K562 (cell line): ENCODE results near the gene GBF1. TPM values are rescaled to one million over a fixed set of nuclear protein-coding genes. Genes with fewer than 3 reads are reported as not detected.

Experiments
- GTF2E2 ChIP-seq: fragments of 200-800 bp; sonication (Bioruptor generic); IDR thresholded peaks from 2 replicates; pipeline ENCODE4 v1.6.1; 2016; ENCODE audit warnings: missing genetic modification characterization, missing compliant biosample characterization
- HNRNPLL ChIP-seq: fragments of 200-400 bp; formaldehyde crosslinking; IDR thresholded peaks from 2 replicates; pipeline ENCODE4 v1.6.1; 2017; ENCODE audit warnings: low read length, low read depth, mild to moderate bottlenecking; ENCODE audit not compliant: poor library complexity, severe bottlenecking
- MAZ ChIP-seq, 2 experiments: fragments of 450-650 bp in 1 of 2; sonication (generic) in 1 of 2; formaldehyde crosslinking; IDR thresholded peaks in 1 of 2; conservative IDR thresholded peaks in 1 of 2; 2 replicates each; pipeline versions ENCODE4 v1.4.0 to v1.5.0; 2020; ENCODE audit warnings: mild to moderate bottlenecking in 1 of 2, missing genetic modification reagents in 1 of 2
- NR2C1 ChIP-seq, 2 experiments: fragments of 450-650 bp; IDR thresholded peaks; 2 replicates each; pipeline ENCODE4 v1.6.1; 2017; ENCODE audit warnings: mild to moderate bottlenecking in 2 of 2, antibody characterized with exemption in 1 of 2, inconsistent platforms in 1 of 2, missing compliant biosample characterization in 1 of 2, missing genetic modification characterization in 1 of 2
- RBM39 ChIP-seq: fragments of 200-400 bp; formaldehyde crosslinking; optimal IDR thresholded peaks from 2 replicates; pipeline ENCODE3; 2018; ENCODE audit warnings: low read depth, low read length
- TAL1 ChIP-seq: fragments of 450-650 bp; IDR thresholded peaks from 2 replicates; pipeline ENCODE4 v1.6.1; 2016; ENCODE audit warnings: mild to moderate bottlenecking
- USF2 ChIP-seq: sonication (generic); formaldehyde crosslinking; IDR thresholded peaks from 2 replicates; pipeline ENCODE4 v1.5.0; 2020; ENCODE audit warnings: missing genetic modification reagents
- ZFPM2 ChIP-seq: fragments of 250-450 bp; sonication (Bioruptor Pico); IDR thresholded peaks from 2 replicates; pipeline ENCODE4 v1.5.1; 2022; ENCODE audit warnings: mild to moderate bottlenecking
- ZNF407 ChIP-seq: fragments of 450-650 bp; IDR thresholded peaks from 2 replicates; pipeline ENCODE4 v1.6.1; 2016; ENCODE audit warnings: low read depth
- ZNF408 ChIP-seq: fragments of 250-450 bp; sonication (Bioruptor Pico); IDR thresholded peaks from 2 replicates; pipeline ENCODE4 v1.4.0; 2020; ENCODE audit warnings: low read depth, mild to moderate bottlenecking, moderate library complexity
- ZNF639 ChIP-seq, 2 experiments: fragments of 200-800 bp in 1 of 2; sonication (Bioruptor generic) in 1 of 2; sonication (generic) in 1 of 2; formaldehyde crosslinking in 1 of 2; IDR thresholded peaks in 1 of 2; conservative IDR thresholded peaks in 1 of 2; 2 replicates each; pipeline versions ENCODE4 v1.5.0 to v1.6.1; 2016 to 2020; ENCODE audit warnings: missing compliant biosample characterization in 1 of 2, missing genetic modification characterization in 1 of 2, missing genetic modification reagents in 1 of 2
- polyA plus RNA-seq, 8 experiments: library from polyadenylated mRNA; depleted of rRNA in 4 of 8; stranded (reverse) in 5 of 8; unstranded in 3 of 8; fragments of >200 nt; fragmentation: Nextera tagmentation in 2 of 8; fragmentation: Illumina TruSeq in 1 of 8; extraction: Ambion mirVana in 2 of 8; extraction: Trizol in 1 of 8; gene quantifications; 2 replicates each; pipeline versions ENCODE4 v1.2.1 to v1.2.3, GENCODE V29; 2011 to 2014; ENCODE audit warnings: inconsistent platforms in 1 of 8, missing spikeins in 1 of 8
- total RNA-seq, 7 experiments: library from RNA; depleted of rRNA in 6 of 7; stranded (reverse); fragments of >200 nt in 6 of 7; fragmentation: Illumina TruSeq in 2 of 7; extraction: Trizol in 2 of 7; gene quantifications; 2 replicates each; pipeline versions ENCODE4 v1.2.1 to v1.2.3, GENCODE V29; 2011 to 2021; ENCODE audit warnings: low replicate concordance in 1 of 7
- TF ChIP-seq, protein P1 (sequence below): sonication (generic); formaldehyde crosslinking; IDR thresholded peaks from 2 replicates; pipeline ENCODE4 v1.8.0; 2022; ENCODE audit warnings: mild to moderate bottlenecking, missing genetic modification reagents, borderline replicate concordance
- TF ChIP-seq, protein P2 (sequence below): fragments of 250-450 bp; sonication (Bioruptor Pico); IDR thresholded peaks from 2 replicates; pipeline ENCODE4 v1.6.1; 2021; ENCODE audit warnings: mild to moderate bottlenecking

The GBF1 gene
- total and polyA plus RNA-seq, 9 of the 15 experiments (the other 6 are each of a cell fraction or from before 2014, with no cell fraction given), result 0.69 to 28.0 (median 10.3) TPM

DNA sequence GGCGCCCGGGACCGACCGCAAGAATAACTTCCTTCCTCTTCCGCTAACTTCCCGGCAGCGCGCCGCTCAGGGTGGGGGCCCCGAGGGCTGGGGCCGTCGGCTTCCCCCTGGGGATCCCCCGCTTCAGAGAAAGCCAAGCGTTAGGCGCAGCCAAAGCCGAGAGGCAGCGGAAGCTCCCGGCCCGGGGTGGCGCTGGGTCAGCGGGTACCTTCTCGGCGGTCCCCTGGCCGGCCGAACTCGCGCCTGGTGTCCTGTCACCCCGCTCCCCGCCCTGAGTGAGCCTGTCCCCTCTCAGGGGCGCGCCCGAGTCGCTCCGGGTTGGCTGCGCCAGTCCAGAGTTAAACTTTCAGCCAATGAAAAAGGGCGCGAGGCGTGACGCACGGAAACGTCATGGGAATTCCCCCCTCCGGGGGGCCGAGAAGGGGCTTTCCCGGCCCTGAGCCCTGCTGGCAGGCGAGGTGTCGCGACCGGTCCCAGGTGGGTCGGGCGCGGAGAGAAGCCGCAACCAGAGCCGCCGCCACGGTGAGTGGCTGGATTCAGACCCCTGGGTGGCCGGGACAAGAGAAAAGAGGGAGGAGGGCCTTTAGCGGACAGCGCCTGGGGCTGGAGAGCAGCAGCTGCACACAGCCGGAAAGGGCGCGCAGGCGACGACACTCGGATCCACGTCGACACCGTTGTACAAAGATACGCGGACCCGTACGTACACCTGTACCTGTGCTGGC is 148.9 kb downstream of the GBF1 start (continued):
- TF ChIP-seq, protein P1, sequence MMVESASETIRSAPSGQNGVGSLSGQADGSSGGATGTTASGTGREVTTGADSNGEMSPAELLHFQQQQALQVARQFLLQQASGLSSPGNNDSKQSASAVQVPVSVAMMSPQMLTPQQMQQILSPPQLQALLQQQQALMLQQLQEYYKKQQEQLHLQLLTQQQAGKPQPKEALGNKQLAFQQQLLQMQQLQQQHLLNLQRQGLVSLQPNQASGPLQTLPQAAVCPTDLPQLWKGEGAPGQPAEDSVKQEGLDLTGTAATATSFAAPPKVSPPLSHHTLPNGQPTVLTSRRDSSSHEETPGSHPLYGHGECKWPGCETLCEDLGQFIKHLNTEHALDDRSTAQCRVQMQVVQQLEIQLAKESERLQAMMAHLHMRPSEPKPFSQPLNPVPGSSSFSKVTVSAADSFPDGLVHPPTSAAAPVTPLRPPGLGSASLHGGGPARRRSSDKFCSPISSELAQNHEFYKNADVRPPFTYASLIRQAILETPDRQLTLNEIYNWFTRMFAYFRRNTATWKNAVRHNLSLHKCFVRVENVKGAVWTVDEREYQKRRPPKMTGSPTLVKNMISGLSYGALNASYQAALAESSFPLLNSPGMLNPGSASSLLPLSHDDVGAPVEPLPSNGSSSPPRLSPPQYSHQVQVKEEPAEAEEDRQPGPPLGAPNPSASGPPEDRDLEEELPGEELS (CRISPR knock-in tag), result no peak
- TF ChIP-seq USF2 (CRISPR knock-in tag), result no peak
- TF ChIP-seq RBM39, result no peak
- no peak for TF ChIP-seq GTF2E2 (tag)
- TF ChIP-seq ZFPM2 (CRISPR knock-in tag), result no peak
- TF ChIP-seq ZNF407, result no peak
- TF ChIP-seq HNRNPLL, result no peak
- no peak for TF ChIP-seq TAL1
- TF ChIP-seq, protein P2, sequence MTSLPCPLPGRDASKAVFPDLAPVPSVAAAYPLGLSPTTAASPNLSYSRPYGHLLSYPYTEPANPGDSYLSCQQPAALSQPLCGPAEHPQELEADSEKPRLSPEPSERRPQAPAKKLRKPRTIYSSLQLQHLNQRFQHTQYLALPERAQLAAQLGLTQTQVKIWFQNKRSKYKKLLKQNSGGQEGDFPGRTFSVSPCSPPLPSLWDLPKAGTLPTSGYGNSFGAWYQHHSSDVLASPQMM, result no peak
- TF ChIP-seq ZNF639 (CRISPR knock-in tag; conservative IDR thresholded peaks at IDR 0.05 in 1 of 2, IDR thresholded peaks at IDR 0.05 in 1 of 2), result no peak
- TF ChIP-seq NR2C1 (IDR thresholded peaks at IDR 0.05), result no peak
- no peak for TF ChIP-seq NR2C1 (tag; IDR thresholded peaks at IDR 0.05)
- no peak for TF ChIP-seq ZNF408
- peak; percentile 93 to 94 for TF ChIP-seq MAZ (CRISPR knock-in tag; conservative IDR thresholded peaks at IDR 0.05 in 1 of 2, IDR thresholded peaks at IDR 0.05 in 1 of 2)
